Tibial artery (tissue), 4 donors: ENCODE results near the gene PDZD4.

Experiments used
- DNase-seq, 2 donors: peaks; one replicate each; pipeline ENCODE4 v3.0.0-alpha.2; 2019
- H3K27ac ChIP-seq, 2 donors: fragments of 200-600 bp; sonication (generic) in 1 of 2; 1 replicate in 1 of 2; 2 replicates in 1 of 2; pipeline ENCODE4 v1.5.1; 2018 to 2019; ENCODE audit warnings: mild to moderate bottlenecking in 1 of 2
- H3K27me3 ChIP-seq, 2 donors: fragments of 200-600 bp; sonication (generic) in 1 of 2; one replicate each; pipeline versions ENCODE4 v1.5.1 to v1.6.0; 2016 to 2019
- H3K36me3 ChIP-seq, 3 donors: fragments of 200-600 bp; sonication (generic) in 2 of 3; one replicate each; pipeline ENCODE4 v1.5.1; 2016 to 2019; ENCODE audit warnings: mild to moderate bottlenecking in 2 of 3
- H3K4me1 ChIP-seq, 4 donors: fragments of 200-600 bp; sonication (generic) in 2 of 4; 1 replicate in 3 of 4; 2 replicates in 1 of 4; pipeline ENCODE4 v1.5.1; 2016 to 2019
- H3K4me3 ChIP-seq, 2 donors: fragments of 200-600 bp; sonication (generic) in 1 of 2; 1 replicate in 1 of 2; 2 replicates in 1 of 2; pipeline ENCODE4 v1.5.1; 2018 to 2019; ENCODE audit warnings: mild to moderate bottlenecking in 2 of 2
- H3K9me3 ChIP-seq, 3 donors: fragments of 200-600 bp; sonication (generic) in 1 of 3; one replicate each; pipeline ENCODE4 v1.5.1; 2016 to 2019
- CTCF ChIP-seq, 2 experiments: fragments of 200-600 bp in 1 of 2; fragments of 450-650 bp in 1 of 2; IDR thresholded peaks; one replicate each; pipeline ENCODE4 v1.5.1; 2017 to 2019; ENCODE audit warnings: antibody characterized with exemption in 2 of 2, mild to moderate bottlenecking in 1 of 2, moderate library complexity in 1 of 2
- intact Hi-C: fragments of 100-400 bp; cut with DNase I; formaldehyde crosslinking; loops from one replicate; pipeline ENCODE4 v1.15.0; 2023; ENCODE audit warnings: low total_unique reads

The PDZD4 gene

GRCh38 chrX:153761863-153762262 lies 68.5 kb downstream of the PDZD4 start:
- Histone ChIP-seq H3K27ac (no peak overlapping the region), H3K4me3 (no peak overlapping the region), H3K4me1 (peaks cover 0 to 22% (median 5%) of the 10 kb centered on the region in 4 donors), H3K36me3 (no peaks in the 10 kb centered on the region), H3K9me3 (no peaks in the 10 kb centered on the region), H3K27me3 (no peaks in the 10 kb centered on the region)
- TF ChIP-seq CTCF (IDR thresholded peaks at IDR 0.05): no peak
- DNase-seq: peak in 1 of 2 donors; percentile 31
- intact Hi-C loops: no loop called here

GRCh38 chrX:153755136-153755535 lies 75.2 kb downstream of the PDZD4 start:
- no peak overlapping the region for H3K4me3 ChIP-seq
- peaks cover 0 to 6% (median 0%) of the 10 kb centered on the region in 3 donors for H3K9me3 ChIP-seq
- H3K27ac ChIP-seq: no peak overlapping the region
- H3K27me3 ChIP-seq: no peaks in the 10 kb centered on the region
- no peaks in the 10 kb centered on the region for H3K4me1 ChIP-seq
- TF ChIP-seq CTCF (IDR thresholded peaks at IDR 0.05): no peak
- H3K36me3 ChIP-seq: no peaks in the 10 kb centered on the region
- intact Hi-C loops: no loop called here
- no peak for DNase-seq
